Erythroblast (primary cell): ENCODE results near the gene HPN.

ENCODE experiments used
- DNase-seq, 2 experiments: peaks; one replicate each; lab custom pipeline; 2025; lab: John Stamatoyannopoulos, UW
- GATA1 ChIP-seq: IDR thresholded peaks from 2 replicates; pipeline ENCODE4 v1.6.1; 2011; ENCODE audit warnings: low read depth, mild to moderate bottlenecking, control low read depth, low read length, moderate library complexity
- POLR2A ChIP-seq: IDR thresholded peaks from 2 replicates; pipeline ENCODE4 v1.6.1; 2011; ENCODE audit warnings: mild to moderate bottlenecking, low read length

The HPN gene

DNA sequence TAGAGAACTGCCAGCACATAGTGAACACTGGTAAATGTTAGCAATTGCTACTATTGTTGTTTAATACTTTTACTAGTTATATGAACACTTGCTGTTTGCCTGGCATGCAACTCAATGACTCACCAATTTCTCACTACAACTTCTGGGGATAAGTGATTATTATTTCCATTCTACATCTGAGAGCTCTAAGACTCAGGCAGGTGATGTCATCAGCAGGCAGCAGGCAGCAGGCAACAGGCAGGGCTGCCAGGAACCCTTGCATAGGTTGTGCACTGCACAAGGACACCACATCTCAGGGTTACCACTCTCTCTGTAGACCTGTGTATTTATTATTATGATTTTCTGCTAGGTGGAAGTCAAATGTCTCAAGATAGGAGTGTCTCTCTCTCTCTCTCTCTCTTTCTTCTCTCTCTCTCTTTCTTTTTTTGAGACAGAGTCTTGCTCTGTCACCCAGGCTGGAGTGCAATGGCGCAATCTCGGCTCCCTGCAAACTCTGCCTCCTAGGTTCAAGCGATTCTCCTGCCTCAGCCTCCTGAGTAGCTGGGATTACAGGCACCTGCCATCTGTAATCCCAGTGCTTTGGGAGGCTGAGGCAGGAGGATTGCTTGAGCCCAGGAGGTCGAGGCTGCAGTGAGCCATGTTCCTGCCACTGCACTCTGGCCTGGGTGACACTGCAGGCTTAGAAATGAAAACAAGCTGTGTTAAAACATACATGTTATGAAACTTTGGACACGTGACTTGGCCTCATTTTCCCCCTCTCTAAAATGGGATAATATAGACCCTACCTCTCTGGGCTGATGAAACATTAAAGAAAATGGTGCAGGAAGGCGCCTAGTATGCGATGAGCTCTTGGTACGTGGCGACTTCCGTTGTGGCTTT is 22.7 kb downstream of the HPN start:
- no peak for DNase-seq
- no peak for TF ChIP-seq POLR2A

- DNase-seq = no peak
- no peak for TF ChIP-seq GATA1
- TF ChIP-seq POLR2A = no peak
These were observed 24.1 kb downstream of the HPN start for GRCh38 chr19:35065574-35065973.

DNA sequence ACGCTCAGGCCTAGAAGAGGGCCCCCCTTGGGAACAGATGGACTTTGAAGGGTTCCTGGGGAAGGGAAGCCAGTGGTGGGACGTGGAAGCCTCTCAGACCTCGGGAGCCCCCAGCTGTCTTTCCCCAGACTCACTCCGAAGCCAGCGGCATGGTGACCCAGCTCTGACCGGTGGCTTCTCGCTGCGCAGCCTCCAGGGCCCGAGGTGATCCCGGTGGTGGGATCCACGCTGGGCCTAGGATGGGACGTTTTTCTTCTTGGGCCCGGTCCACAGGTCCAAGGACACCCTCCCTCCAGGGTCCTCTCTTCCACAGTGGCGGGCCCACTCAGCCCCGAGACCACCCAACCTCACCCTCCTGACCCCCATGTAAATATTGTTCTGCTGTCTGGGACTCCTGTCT is 24.6 kb downstream of the HPN start:
- no peak for TF ChIP-seq GATA1
- no peak for TF ChIP-seq POLR2A
- no peak for DNase-seq

- DNase-seq = peak; percentile 80 to 87
- TF ChIP-seq POLR2A = no peak
- no peak for TF ChIP-seq GATA1
These were observed 25.4 kb downstream of the HPN start for GRCh38 chr19:35066691-35067563.

DNA sequence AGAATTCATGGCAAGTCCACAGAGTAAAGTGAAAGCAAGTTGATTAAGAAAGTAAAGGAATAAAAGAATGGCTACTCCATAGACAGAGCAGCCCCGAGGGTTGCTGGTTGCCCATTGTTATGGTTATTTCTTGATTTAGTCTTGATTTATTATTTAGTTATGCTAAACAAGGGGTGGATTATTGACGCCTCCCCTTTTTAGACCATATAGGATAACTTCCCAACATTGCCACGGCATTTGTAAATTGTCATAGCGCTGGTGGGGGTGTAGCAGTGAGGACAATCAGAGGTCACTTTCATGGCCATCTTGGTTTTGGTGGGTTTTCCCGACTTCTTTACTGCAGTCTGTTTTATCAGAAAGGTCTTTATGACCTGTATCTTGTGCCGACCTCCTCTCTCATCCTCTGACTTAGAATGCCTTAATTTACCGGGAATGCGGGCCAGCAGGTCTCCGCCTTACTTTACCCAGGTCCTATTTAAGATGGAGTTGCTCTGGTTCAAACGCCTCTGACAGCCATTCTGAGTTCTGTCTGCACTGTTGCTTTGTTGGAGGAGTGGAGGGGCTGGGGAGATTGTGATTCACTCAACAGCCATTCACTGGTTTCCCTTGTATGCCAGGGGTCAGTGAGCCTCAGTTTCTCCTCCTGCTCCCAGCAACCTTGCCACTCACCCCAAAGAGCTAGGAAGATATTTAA is 27.6 kb downstream of the HPN start:
- DNase-seq = no peak
- TF ChIP-seq POLR2A = no peak

- no peak for DNase-seq
These were observed 28.2 kb downstream of the HPN start for GRCh38 chr19:35069696-35070095.

GRCh38 chr19:35070471-35070870 is 28.9 kb downstream of the HPN start:
- no peak for DNase-seq
- TF ChIP-seq GATA1 (no peak), POLR2A (no peak)

More at GRCh38 chr19:35069696-35070095, 28.2 kb downstream of the HPN start:
- TF ChIP-seq POLR2A = no peak
- no peak for TF ChIP-seq GATA1

- DNase-seq = no peak
- no peak for TF ChIP-seq GATA1
- no peak for TF ChIP-seq POLR2A
These were observed 32.0 kb downstream of the HPN start for GRCh38 chr19:35073516-35073915.

GRCh38 chr19:35073941-35074340 is 32.4 kb downstream of the HPN start:
- TF ChIP-seq POLR2A = no peak
- TF ChIP-seq GATA1 = no peak

GRCh38 chr19:35074426-35075201 is 33.1 kb downstream of the HPN start:
- no peak for DNase-seq
- no peak for TF ChIP-seq POLR2A
- no peak for TF ChIP-seq GATA1

More at GRCh38 chr19:35073941-35074340, 32.4 kb downstream of the HPN start:
- DNase-seq = no peak

DNA sequence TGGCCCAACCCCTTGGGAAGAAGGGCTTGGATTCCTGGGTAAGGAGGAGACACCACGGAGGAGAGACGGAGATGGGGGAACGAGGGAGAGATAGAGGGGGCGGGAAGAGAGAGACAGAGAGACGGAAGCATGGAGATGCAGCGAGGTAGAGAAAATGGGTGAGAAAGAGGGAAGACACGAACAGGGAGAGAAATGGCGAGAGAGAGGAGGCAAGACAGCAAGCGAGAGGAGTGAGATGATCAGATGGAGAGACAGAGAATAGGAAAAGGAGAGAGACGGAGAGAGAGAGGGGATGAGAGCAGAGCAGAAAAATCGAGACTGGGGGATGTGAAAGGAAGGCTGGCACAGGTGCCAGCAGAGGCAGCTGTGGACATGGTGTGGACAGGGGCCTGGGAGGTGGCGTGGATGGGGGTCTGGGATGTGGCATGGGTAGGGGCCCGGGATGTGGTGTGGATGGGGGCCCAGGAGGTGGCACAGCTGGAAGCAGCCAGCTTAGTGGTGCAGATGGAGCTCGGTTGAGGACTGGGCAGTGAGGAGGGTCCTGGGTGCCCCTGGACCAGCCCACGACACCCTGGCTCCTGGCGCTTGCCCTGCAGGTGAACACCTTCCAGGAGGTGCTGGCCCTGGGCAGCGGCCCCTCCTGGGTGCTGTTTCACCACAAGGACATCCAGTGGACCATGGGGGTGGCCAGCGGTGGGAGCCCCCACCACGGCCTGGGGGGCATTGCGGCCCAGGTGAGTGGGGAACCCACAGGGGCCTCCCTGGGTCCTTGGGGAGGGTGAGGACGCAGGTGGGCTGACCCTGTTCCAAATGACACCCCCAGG is 33.9 kb downstream of the HPN start:
- TF ChIP-seq GATA1 (no peak), POLR2A (no peak)
- DNase-seq = no peak

- TF ChIP-seq POLR2A (no peak), GATA1 (no peak)
- no peak for DNase-seq
These were observed 34.5 kb downstream of the HPN start for GRCh38 chr19:35076026-35076370.

GRCh38 chr19:35076657-35077056 is 35.1 kb downstream of the HPN start:
- no peak for DNase-seq
- TF ChIP-seq POLR2A (no peak), GATA1 (no peak)
